ENCODE measurements around the gene SRR.

Gene SRR

DNA sequence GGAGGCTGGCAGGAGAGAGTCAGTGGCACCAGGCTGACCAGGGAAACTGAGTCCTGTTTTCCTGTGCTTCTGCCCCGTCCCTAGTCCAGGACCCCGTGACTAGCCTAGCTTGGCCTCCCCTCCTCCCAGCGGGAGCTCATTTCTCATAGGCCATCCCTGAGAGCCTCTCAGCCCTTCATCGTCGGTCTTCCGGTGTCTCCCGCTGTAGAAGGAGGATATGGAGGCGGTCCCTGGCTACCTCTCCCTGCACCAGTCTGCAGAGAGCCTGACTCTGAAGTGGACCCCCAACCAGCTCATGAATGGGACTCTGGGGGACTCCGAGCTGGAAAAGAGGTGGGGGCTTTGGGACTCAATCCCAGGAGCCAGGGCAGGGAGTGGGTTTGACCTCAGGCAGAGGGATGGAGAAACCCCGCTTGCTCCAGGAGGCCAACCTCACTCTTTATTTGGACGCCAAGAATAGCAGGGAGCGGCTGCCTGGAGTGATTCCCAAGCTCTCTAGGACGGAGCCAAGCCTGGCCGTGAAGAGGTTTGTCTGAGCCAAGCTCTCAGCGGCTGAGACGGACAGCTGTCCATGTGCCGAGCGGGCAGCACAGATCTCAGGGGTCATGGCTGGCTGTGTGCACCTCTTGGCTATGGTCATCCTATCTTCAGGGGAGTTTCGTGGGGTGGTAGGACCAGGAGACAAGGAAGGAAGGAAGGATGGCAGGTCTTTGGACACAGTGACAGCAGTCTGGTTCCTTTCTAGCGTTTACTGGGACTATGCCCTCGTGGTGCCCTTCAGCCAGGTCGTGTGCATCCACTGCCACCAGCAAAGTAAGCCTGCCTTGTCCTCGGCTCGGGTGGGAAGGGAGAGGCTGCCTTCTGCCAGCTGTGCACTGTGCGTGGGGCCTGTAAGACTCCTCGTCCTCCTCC lies 60.4 kb downstream of the SRR start:
- TF ChIP-seq, protein P1, sequence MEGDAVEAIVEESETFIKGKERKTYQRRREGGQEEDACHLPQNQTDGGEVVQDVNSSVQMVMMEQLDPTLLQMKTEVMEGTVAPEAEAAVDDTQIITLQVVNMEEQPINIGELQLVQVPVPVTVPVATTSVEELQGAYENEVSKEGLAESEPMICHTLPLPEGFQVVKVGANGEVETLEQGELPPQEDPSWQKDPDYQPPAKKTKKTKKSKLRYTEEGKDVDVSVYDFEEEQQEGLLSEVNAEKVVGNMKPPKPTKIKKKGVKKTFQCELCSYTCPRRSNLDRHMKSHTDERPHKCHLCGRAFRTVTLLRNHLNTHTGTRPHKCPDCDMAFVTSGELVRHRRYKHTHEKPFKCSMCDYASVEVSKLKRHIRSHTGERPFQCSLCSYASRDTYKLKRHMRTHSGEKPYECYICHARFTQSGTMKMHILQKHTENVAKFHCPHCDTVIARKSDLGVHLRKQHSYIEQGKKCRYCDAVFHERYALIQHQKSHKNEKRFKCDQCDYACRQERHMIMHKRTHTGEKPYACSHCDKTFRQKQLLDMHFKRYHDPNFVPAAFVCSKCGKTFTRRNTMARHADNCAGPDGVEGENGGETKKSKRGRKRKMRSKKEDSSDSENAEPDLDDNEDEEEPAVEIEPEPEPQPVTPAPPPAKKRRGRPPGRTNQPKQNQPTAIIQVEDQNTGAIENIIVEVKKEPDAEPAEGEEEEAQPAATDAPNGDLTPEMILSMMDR (IDR thresholded peaks at IDR 0.05; ENCODE audit: insufficient read depth, low read depth, low read length, missing control alignments): no peak
- H3K4me3 ChIP-seq (ENCODE audit: low read depth, low read length): no peak overlapping the region
- no peak for DNase-seq (ENCODE audit: low read depth)

DNA sequence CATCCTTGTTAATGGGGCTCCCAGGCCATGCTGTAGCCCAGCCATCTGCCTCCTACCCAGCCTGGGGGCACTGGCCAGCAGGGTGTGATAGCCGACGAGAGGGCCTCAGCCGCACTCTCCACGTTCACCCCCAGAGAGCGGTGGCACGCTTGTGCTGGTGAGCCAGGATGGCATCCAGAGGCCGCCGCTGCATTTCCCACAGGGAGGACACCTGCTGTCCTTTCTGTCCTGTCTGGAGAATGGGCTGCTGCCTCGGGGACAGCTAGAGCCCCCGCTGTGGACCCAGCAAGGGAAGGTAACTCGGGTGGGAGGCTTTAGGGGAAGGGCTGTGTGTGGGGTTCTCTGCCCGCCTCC lies 61.0 kb downstream of the SRR start:
- no peak for DNase-seq (ENCODE audit: low read depth)
- no peak overlapping the region for H3K4me3 ChIP-seq (ENCODE audit: low read depth, low read length)
- TF ChIP-seq, protein P1 (IDR thresholded peaks at IDR 0.05; ENCODE audit: insufficient read depth, low read depth, low read length, missing control alignments): no peak

DNA sequence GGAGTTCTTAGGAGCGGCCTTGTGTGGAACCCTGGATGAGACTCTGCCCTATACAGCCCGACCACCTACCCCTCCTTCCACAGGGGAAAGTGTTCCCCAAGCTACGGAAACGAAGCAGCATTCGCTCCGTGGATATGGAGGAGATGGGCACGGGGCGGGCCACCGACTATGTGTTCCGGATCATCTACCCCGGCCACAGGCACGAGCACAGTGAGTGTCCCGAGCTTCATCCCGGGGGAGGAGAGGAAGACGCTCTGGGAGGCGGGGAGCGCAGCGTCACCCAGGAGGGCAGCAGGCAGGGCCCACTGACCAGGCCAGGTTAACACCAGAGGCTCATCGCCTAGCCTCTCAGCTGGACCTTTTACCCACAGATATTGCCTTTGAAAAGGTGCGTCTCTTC lies 61.4 kb downstream of the SRR start:
- no peak overlapping the region for H3K4me3 ChIP-seq (ENCODE audit: low read depth, low read length)
- no peak for DNase-seq (ENCODE audit: low read depth)
- TF ChIP-seq, protein P1 (IDR thresholded peaks at IDR 0.05; ENCODE audit: insufficient read depth, low read depth, low read length, missing control alignments): no peak

DNA sequence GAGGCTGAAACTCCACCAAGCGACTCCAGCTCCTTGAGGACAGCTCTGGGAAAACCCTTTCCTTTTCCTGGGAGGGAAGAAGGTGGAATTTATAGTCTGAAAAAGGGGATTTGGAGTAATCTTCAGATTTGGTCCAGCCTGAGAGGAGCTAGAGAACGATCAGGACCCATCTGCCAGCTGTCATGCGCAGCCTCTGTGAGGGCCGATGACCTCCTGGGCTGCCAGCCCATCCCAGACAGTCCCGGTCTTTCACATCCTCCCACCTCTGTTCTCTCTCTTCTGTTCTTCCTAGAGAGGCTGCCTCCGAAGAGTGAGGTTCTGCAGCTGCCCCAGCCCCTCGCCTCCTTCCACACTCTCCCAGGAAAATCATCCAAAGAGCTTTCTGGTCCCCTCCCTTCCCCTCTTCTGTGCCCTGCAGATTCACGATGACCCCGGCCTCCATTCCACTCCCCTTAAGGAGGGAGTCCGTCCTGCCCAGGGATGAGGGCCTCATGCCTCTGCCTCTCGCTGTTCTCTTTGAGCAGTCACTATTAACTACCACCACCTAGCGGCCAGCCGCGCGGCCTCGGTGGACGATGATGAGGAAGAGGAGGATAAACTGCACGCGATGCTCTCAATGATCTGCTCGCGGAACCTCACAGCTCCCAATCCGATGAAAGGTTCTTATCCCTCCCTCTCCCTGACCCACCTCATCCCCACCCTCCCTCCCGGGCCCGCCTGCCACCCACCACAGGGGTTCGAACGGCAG lies 63.2 kb downstream of the SRR start:
- TF ChIP-seq, protein P1 (IDR thresholded peaks at IDR 0.05; ENCODE audit: insufficient read depth, low read depth, low read length, missing control alignments): no peak
- H3K4me3 ChIP-seq (ENCODE audit: low read depth, low read length): no peak overlapping the region
- no peak for DNase-seq (ENCODE audit: low read depth)

DNA sequence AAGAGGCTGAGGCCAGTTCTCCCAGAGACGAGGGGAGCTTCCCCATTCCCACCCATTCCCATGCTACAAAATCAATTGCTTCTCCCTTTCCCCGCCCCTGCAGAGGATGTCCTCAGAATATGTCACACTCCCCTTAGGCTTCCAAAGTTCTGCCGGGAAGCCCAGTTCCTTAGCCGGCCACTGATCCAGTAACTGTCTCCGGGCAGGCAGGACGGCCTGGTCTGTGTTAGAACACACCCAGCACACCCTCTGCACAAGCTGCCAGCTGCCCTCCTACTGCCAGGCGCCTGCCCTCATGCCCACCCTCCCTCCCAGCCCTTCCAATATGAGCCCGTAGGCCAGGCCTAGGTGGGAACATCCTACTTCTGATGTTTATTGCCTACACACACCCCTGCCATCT lies 64.6 kb downstream of the SRR start:
- DNase-seq (ENCODE audit: low read depth): no peak

DNA sequence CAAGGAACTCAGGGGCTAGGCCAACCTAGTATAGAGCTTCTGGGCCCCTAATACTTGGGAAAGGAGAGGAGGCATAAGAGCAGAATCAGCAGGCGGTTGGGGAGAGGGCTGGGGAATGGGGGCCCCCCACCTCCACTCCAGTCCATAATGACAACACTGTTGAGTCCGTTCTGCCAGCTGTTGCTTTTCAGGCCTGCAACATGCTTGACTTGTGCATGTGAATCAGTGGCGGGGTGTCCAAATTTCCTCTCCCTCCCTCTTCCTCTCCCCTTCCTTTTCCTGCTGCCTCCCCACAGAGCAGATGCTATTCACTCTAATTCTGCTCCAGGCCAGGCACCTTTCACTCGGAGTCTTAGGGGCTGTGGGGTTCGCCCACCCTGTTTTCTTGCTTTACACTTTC lies 65.3 kb downstream of the SRR start:
- no peak for DNase-seq (ENCODE audit: low read depth)
- TF ChIP-seq, protein P1 (IDR thresholded peaks at IDR 0.05; ENCODE audit: insufficient read depth, low read depth, low read length, missing control alignments): no peak
- H3K4me3 ChIP-seq (ENCODE audit: low read depth, low read length): no peak overlapping the region

More for the DNA sequence above, 64.6 kb downstream of the SRR start:
- TF ChIP-seq, protein P1 (IDR thresholded peaks at IDR 0.05; ENCODE audit: insufficient read depth, low read depth, low read length, missing control alignments): no peak
- H3K4me3 ChIP-seq (ENCODE audit: low read depth, low read length): no peak overlapping the region

All from GM12865 (cell line).